Prostate gland (tissue), 2 donors: ENCODE results near the gene NFATC1.

Experiments used
- POLR2A ChIP-seq: fragments of 450-650 bp; IDR thresholded peaks from one replicate; pipeline ENCODE4 v1.6.1; 2016; ENCODE audit warnings: antibody characterized with exemption, mild to moderate bottlenecking
- TF ChIP-seq, protein P1 (sequence below), 4 experiments: fragments of 200-600 bp in 2 of 4; fragments of 450-650 bp in 2 of 4; sonication (generic) in 2 of 4; IDR thresholded peaks; 1 replicate in 3 of 4; 2 replicates in 1 of 4; pipeline ENCODE4 v1.5.1; 2016 to 2019; ENCODE audit warnings: antibody characterized with exemption in 4 of 4, mild to moderate bottlenecking in 2 of 4, moderate library complexity in 2 of 4

- TF ChIP-seq, protein P1, sequence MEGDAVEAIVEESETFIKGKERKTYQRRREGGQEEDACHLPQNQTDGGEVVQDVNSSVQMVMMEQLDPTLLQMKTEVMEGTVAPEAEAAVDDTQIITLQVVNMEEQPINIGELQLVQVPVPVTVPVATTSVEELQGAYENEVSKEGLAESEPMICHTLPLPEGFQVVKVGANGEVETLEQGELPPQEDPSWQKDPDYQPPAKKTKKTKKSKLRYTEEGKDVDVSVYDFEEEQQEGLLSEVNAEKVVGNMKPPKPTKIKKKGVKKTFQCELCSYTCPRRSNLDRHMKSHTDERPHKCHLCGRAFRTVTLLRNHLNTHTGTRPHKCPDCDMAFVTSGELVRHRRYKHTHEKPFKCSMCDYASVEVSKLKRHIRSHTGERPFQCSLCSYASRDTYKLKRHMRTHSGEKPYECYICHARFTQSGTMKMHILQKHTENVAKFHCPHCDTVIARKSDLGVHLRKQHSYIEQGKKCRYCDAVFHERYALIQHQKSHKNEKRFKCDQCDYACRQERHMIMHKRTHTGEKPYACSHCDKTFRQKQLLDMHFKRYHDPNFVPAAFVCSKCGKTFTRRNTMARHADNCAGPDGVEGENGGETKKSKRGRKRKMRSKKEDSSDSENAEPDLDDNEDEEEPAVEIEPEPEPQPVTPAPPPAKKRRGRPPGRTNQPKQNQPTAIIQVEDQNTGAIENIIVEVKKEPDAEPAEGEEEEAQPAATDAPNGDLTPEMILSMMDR (IDR thresholded peaks at IDR 0.05), result no peak
- TF ChIP-seq POLR2A, result no peak
Observed at GRCh38 chr18:79542213-79542612, 146.5 kb downstream of the NFATC1 start.
